ENCODE data around the gene ADPRM.

The ADPRM gene

DNA sequence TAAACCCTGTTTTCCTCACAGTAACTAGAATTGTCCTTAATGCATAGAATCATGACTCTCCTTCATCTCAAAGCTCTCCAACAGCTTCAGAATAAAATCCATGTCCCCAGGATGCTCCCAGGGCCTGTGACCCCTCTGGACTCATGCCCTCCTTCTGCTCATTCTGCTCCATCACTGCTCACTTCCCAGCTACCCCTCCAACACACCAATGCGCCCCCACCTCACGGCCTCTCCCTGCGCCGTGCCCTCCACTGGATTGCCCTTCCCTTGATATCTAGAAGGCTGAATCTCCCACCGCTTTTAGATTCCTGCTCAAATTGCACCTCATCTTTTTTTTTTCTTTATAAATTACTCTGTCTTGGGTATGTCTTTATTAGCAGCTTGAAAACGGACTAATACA lies 45.0 kb downstream of the ADPRM start:
- no peak for DNase-seq

DNA sequence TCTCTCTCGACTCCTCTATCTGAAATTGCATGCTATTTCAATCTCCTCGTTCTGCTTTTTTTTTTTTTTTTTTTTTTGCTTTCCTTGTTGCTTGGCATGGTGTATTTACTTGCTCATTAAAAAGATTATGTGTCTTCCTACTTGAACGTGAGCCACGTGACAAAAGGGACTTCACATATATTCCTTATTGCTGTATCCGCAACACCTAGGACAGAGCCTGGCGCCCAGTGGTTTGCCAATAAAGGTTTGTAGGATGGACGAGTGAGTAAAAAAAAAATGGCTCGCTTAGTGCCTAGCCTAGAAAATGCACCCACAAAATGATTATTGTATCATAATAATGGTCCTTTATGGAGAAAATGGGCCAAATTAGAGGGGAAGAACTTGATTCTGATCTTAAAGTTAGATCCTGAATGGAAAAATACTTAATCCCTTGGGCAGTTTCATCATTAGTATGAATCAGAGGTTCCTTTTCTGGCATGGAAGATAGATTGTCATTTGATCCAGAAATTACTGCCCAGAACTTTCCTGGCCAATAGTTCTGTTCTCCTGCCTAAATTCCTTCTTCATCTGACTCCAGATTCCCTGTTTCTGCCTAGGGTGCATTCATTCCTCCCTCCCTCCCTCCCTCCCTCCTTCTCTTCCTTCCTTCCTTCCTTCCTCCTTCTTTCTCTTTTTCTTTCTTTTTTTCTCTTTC lies 46.1 kb downstream of the ADPRM start:
- no peak for DNase-seq

DNA sequence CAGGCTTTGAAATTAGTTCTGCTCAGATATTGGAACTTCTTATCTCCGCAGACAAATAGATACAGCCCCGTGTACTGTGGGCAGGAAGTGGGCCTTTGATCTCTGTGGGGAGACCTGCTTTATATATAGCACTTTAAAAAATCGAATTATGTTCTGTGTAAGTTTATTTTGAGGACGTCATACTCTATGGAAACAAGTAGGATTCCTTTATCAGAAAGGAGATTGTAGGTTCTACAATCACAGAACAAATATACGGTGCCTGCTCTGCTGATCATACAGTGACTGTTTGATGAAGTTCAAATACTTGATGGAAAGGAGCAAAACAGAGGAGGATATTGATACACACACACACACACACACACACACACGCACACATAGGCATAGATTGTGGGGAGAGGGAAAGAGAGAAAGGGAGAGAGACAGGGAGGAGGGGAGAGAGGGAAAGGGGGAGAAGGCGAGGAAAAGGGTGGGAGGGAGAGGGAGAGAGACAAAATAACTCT lies 47.2 kb downstream of the ADPRM start:
- no peak for DNase-seq

DNA sequence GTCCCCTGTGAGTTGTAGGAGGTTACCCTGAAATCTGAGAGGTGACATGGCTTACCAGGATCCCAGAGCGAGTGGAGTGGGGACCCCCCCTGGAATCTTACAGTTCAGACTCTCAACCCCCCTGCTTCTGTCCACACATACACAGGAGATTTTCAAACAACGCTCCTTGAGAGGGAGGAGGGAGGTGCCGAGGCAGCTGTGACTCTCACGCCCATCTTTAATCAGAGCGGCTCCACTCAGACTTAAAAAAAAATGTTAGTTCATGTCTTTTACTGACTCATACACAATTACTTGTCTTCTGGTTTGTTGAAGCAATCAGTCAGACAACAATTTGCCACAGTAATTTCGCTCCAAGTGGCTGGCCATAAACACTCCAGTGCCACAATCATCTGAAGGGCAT lies 47.8 kb downstream of the ADPRM start:
- no peak for DNase-seq

DNA sequence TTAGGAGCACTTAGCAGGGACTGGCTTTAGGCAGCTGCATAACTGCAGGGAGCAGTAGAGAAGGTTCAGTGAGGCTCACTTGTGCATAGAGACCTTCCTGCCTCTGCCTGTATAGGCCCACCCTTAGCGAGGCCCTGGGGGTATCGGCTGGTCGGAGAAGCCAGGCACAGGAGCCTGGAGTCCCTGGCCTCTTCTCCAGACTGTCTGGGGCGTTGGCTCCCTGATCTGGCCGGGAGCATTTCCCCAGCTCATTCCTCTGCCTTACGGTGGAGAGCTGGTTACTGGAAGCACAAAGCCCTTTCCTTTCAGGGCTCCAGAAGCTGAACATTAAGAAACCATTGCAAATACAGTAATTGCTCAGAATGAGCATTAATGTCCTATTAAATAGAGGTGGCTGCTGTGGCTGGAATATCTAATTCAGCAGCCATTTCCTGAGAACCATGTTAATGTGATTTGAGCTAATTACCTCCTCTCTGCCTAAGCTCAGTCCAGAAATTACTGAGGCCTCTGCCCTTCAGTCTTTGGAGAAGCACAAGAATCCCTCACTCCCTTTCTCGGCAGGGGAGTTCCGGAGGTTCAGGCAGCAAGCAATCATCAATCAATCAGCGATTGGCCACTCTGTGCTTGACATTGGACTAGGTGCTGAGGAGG lies 51.3 kb downstream of the ADPRM start:
- no peak for DNase-seq

DNA sequence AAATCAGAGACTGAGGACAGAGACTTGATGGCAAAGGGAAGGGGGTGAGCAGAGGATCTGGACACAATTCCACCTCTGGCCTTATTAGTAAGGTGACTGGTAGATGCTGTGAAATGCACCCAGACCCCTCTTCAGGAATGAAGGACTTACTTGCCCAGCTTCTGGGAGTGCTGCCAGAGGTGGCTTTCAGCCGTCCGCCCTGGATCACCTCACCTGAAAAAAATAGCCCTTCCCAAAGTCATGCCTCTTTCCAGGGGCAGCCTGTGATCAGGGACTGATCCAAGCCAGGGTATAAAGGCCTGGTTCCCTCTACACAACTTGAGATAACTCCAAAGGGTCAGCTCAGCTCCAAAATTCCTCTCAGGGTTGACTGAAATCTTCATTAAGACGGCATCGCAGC lies 52.8 kb downstream of the ADPRM start:
- no peak for DNase-seq

DNA sequence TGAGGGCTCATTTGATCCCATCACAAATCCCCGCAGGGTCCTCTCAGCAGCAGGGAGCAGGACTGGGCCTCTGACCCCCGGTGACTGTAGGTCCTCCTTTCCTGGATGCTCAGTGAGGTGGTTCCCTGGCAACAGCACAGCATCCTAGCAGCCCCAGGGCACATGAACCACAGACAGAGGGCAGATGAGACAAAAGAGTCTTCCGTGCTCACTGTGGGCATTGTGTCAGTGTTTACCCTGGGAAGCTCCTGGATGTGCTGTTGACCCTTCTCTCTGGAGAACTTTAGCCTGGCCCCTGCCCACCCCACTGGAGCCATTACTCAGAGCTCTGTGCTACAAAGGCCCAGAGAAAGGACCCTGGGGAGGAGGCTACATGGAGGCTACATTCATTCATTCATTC lies 54.2 kb downstream of the ADPRM start:
- no peak for DNase-seq

DNA sequence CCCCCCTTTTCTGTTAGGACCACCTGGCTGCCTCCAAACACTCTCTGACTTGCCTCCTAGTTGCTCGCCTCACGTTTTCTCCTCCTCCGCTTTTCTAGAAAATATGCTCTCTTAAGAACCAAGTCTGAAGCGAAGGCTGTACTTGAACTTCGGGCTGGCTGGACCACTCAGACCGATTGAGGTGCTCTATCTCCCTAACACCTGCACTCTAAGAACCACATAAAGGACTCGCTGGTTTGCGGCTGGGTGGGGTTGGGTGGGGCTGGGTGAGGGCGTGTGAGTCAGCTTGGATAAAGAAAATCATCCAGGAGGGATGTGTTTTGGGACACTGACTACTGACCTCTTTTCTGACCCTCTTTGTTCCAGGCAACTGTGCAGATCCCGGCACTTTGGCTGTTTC lies 55.3 kb downstream of the ADPRM start:
- DNase-seq: no peak

DNA sequence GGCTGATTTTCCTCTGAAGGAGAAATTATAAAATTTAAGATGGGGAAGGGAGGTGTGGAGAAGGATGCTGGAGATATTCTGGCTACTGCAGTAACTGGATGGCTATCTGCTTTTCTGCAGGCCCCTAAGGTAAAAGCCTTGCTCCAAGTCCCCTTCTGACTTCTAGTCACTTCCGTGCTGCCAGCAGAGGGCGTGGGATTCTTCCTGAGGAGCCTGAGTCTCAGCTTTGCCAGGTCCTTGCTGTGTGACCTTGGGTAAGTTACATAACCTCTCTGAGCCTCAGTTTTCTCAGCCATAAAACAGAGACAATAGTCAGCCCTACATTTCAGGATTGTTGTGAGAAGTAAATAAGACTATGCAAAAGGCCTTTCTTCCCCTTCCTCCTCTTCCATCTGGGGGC lies 56.7 kb downstream of the ADPRM start:
- peak; percentile 45 for DNase-seq

DNA sequence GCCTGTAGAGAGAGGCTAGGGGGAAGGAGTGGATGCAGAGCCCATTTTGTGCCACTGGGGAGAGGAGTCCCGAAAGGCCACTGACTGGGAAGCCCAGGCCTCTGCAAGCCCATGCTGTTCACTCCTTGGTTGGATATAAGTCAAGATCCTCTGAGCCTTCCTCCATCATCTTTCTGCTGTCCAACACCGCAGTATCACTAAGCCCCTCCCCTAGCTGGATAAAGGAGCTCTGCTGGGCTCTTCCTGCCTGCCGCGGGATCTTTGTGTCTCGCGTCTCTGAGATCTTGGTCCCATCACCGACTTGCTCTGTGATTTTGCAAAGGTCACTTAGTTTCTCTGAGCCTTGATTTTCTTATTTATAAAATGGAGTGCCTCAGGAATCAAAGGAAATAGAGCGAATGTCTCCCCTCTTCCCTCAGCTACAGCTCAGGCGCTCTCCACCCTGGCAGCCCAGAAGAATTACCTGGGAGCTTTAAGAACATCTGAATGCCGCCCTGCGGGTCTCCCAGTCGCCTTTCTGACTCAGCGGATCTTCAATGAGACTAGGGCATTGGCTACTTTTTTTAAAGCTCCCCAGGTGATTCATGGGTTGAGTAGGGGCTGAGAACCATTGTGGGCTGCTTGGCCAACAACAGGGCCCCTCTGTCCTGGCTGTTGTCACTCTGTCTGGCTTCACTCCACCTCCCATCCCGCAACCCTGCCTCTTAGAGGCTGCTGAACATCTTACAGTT lies 57.6 kb downstream of the ADPRM start:
- DNase-seq: no peak

DNA sequence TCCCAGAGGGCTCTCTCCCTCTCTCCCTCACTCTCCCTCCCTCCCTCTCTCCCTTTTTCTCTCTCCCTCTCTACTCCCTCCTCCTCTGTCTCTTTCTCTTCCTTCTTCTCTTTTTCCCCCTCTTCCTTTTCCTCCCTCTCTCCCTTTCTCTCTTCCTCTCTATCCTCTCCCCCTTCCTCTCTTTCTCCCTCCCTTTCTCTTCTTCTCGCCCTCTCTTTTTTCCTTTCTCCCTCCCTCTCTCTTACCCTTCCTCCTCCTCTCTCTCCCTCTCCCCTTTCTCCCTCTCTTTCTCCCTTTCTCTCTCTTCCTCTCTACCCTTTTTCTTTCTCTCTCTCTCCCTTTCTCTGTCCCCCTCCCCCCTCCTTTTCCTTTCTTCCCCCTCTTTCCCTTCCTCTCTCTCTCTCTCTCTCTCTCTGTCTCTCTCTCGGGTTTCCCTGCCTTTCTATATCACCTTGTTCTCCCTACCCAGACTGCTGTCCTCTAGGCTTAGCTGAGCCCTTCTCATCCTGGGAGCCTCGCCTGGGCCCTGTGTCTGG lies 58.3 kb downstream of the ADPRM start:
- DNase-seq: no peak

DNA sequence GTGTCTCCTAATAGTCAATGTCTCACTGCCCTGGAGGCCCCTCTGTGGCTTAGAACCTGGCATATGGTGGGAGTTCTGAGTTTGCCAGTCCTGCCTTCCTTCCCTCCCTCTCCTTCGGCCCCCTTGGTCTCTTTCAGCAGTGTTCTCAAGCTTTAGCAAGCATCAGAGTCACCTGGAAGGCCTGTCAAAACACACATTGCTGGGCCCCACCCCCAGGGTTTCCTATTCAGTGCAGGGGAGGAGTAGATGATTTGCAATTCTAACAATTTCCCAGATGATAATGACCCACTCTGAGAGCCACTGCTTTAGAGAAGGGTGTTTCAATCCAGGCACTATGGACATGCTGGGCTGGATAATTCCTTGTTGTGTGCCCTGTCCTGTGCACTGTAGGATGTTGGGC lies 58.8 kb downstream of the ADPRM start:
- no peak for DNase-seq

DNA sequence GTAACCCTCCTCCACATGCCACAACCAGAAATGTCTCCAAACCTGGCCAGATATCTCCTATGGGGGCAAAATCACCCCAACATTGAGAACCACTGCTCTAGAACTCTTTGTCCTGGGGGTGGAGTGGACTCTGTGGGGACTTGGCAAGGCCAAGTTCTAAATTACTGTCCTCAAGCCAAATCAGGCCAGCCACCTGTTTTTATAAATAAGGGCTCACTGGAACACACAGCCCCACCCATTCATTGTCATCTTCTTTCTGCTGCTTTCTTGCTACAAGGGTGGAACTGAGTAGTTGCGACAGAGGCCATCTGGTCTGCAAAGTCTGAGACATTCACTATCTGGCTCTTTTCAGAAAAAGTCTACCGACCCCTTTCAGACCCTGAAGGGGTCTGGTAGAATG lies 59.2 kb downstream of the ADPRM start:
- no peak for DNase-seq

DNA sequence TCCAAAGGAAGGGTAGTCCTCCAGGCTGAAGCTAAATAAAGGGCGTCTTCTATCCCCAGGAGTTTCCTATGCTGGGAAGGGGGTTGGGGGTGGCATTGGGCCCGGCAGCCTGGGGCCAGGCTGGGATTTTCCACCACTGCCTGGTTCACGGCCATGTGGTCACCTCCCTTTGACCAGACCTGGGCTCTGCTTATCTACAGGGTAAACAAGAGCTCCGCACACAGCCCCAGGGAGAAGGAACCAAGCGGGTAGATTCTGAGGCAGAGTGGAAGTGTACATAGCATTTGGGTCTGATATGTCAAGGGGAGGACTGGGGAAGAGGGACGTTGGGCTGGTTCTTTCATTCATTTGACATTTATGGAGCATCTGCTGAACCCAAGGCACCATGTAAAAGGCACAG lies 59.7 kb downstream of the ADPRM start:
- DNase-seq: no peak

DNA sequence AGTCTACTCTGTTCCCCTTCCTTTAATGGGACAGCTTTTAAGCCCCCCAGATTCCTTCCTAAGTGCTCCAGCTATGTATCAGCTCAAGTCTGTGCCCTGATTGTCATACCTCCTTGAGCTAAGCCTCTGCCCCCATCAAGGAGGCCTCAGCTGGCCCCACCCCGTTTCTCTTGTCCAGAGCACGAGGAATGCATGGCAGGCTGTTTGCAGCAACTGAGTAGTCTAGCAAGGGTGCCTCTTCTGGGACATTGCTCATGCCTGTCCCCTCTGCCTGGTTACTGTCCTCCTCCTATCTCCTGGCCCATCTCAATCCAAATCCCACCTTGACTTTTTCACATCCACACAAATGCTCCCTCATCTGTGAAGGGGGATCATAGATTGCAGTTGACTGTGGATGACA lies 60.3 kb downstream of the ADPRM start:
- no peak for DNase-seq

DNA sequence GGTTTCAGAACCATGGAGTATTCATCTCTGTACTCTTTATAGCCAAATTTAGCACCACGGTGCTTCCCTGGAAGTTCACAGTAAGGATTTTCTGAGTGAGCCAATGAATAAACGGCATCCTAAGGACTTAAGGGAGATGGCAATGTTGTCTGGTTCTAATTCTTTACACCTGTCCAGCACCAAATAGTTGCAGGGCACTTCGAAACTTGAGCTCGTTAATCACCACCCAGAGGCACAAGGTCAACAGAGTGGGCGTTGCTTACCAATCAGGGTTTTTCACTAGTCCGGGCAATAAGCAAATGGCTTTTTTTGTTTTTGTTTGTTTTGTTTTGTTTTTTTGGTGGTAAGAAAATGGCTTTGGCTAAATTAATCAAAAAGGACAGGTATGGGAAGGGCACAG lies 60.7 kb downstream of the ADPRM start:
- DNase-seq: no peak
